Frontal cortex (tissue), 4 donors: ENCODE measurements around the gene AADACL3. TPM values are rescaled to one million over a fixed set of nuclear protein-coding genes. Genes with fewer than 3 reads are reported as not detected.

ENCODE experiments used
- DNase-seq, 2 donors: peaks; one replicate each; pipeline ENCODE4 v3.0.0; 2012; ENCODE audit warnings: low spot score in 2 of 2
- FAIRE-seq: peaks from 2 replicates; lab custom pipeline; 2012; peaks lifted over from hg19 to GRCh38; lab: Jason Lieb, UNC
- small RNA-seq: library from RNA; depleted of rRNA; stranded (forward); fragments of <200 nt; gene quantifications from one replicate; pipeline ENCODE3, GENCODE V24; 2014
- total RNA-seq: library from RNA; depleted of rRNA; stranded (reverse); fragments of >200 nt; gene quantifications from one replicate; pipeline ENCODE4 v1.2.3, GENCODE V29; 2014
- donor health status: control.
- donor health status: control.
- donor health status: control.

AADACL3 gene
- total RNA-seq, 1 donor from 2014 or later: not detected

DNA sequence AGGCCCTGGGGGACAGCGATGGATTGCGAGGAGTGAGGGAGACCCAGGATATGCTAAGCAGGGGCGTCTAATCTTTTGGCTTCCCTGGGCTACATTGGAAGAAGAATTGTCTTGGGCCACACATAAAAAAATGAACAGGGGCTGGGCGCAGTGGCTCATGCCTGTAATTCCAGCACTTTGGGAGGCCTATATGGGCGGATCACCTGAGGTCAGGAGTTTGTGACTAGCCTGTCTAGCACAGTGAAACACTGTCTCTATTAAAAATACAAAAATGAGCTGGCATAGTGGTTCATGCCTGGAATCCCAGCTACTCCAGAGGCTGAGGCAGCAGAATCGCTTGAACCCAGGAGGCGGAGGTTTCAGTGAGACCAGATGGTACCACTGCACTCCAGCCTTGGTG, 46.9 kb downstream of the AADACL3 start:
- DNase-seq: no peak

DNA sequence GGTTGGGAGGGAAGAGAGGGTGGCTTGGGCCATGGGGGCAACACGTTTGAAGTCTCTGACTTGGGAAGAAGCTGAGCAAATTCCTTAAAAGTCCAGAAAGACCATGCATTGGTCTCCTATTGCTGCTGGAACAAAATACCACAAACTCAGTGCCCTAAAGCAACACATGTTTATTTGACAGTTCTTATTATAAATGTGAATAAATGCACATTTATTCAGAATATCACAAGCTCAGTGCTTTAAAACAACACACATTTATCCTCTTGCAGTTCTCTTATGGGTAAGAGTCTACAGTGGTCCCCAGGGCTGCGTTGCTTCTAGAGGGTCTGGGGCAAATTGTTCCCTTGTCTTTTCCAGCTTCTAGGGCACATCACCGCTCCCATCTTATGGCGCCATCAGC, 47.6 kb downstream of the AADACL3 start:
- DNase-seq: no peak
- no peak for FAIRE-seq

More for the DNA sequence above, 46.9 kb downstream of the AADACL3 start:
- FAIRE-seq: no peak

DNA sequence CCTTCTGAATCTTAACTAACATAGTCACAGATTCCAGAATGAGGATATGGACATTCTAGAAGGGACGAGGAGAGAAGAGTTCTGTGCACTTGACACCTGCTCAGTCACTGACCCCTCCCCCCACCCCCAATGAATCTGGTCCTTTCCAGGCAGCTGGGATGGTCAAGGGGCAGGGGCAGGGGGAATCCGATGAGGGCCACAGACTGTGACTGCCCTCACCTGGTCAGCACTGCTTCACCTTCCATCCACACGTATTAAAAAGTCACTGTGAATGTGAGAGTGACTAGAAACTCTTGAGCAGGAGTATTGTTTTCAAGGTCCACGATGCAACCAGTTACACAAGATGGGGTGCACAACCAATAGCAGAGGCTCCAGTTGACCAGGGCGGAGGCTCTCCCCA, 48.1 kb downstream of the AADACL3 start:
- no peak for FAIRE-seq
- DNase-seq: no peak

DNA sequence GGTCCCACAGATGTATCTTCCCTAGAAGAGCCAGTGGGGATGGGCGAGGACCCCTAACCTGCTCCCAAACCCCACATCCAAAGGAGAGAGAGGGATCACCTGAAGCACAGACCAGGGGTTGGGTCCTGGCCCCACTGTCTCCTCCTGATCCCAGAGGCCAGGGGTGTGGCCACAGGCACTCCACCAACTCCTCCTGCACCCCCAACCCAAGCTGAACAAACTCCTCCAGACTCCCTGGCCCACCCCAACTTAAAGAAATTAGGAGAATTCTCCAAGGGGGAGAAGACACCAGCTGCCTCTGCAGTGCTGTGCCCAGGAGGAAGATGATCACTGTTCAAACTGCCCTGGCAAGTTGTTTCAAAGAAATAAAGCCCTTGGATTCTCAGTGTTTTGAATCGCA, 53.1 kb downstream of the AADACL3 start:
- FAIRE-seq (no peak), DNase-seq (no peak)

DNA sequence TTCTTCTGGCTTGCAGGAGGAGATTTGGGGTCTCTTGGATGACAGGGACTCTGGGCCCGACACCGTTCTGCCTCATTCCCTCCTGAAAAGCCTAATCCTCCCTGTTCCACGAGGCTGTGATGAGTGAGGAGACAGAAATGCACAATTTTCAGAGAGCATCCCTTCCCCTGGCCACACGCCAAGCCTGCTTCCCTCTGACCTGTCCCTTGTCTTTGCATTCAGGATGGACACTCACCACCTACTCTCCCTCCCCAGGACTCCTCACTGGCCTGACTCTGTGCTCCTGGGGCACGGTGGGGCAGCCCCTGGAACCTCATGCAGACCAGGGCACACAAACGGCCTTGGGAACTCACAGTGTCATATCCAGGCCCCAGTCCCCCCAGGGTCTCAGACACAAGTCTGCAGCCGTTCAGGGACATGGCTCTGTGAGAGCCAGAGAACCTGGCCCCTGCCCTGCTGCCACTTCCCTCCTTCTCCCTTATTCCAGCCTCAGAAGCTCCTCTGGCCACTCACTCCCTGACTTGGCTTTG, 54.1 kb downstream of the AADACL3 start:
- DNase-seq: no peak

DNA sequence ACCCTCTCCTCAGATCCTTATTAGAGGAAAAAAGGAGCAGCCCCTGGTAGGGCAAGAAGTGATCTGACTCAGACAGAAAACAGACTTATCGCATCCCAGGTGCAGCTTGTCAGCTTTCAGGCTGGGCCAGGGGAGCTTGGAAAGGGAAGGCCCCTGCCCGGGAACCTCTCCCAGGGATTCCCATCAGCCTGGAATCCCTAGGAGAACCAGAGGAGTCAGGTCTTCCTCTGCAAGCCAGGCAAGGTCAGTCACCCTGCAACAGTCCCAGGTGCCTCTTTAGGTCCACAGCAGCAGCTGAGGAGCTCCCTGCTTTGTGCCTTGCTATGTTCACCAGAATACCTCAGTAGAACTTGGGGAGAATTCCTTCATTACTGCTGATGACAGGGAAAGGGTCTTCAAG, 54.7 kb downstream of the AADACL3 start:
- no peak for DNase-seq
- no peak for FAIRE-seq

More for the DNA sequence above, 54.1 kb downstream of the AADACL3 start:
- FAIRE-seq: no peak

DNA sequence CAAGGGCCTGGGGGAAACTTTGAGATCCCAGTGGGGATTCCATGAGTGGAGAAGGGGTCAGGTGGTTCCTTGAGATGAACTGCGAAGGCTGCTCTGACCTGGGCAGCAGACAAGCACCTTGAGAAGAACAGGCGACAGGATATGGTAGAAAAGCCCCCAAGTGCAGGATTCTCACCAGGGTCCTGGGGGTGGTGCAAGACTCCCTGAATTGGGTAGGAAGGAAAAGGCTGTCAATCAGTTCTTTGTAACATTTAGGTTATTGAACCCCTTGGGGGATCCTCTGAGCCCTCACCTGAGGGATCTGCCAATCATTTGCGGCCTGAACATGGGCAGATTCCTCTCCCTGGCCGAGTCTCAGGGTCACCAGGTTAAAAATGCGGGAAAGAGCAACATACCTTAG, 55.3 kb downstream of the AADACL3 start:
- DNase-seq (no peak), FAIRE-seq (no peak)

DNA sequence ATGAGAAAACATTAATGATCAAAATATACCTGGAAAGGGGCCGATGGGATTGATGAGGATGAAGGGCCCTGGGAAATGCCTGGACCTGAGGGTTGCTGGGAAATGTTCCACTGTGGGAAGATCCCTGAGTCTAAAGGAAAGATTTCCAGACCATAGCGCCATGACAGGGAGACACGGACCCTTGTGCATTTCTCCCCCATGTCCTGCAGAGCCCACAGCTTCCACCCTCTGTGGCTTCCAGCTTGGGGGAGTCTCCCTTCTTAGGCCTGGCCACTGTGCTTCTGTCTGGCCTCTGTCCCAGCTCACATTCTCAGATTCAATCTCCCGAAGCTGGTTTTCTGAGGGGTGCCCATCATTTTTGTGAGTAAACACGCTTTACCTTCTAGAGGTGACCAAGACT, 56.6 kb downstream of the AADACL3 start:
- FAIRE-seq: no peak
- no peak for DNase-seq

DNA sequence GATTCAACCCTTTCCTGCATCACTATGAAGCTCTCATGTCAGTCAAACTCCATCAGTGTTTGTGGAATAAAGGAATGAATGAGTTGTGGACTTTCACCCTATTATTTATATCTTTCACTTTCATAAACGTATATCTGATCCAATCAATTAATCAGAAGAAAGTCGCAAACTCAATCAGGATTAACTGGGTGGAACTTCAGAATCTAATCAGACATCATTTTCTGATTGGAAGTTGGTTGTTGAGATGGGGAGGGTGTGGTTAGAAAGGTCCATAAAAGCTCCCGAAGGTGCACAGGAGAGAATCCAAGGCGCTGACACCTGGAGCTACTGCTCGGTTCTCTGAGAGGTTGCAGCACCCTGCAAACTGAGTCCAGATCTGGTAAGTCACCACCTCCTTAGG, 57.5 kb downstream of the AADACL3 start, which contains the start of gene PRAMEF12:
Gene PRAMEF12, plus strand, starts transcription at position 301 of the 400 bp plus-strand sequence. CDS start 1,130 bp downstream, outside the sequence.
- DNase-seq: no peak
- FAIRE-seq: no peak

DNA sequence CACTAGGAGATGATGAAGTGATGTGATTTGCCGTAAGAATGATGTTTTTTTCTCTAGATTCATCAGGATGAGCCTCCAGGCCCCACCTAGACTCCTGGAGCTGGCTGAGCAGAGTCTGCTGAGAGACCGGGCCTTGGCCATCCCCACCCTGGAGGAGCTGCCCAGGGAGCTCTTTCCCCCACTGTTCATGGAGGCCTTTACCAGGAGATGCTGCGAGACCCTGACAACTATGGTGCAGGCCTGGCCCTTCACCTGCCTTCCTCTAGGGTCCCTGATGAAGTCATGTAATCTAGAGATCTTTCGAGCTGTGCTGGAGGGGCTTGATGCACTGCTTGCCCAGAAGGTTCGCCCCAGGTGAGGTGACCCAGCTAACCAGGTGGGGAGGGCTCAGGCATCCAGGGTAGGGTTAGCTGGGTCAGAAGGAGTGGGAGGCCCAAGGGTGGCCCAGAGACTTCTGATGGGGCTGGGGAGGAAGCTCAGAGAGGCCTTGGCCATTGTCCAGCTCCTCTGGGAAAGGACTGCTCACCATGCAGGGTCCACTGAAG, 59.0 kb downstream of the AADACL3 start:
- DNase-seq (no peak), FAIRE-seq (no peak)

DNA sequence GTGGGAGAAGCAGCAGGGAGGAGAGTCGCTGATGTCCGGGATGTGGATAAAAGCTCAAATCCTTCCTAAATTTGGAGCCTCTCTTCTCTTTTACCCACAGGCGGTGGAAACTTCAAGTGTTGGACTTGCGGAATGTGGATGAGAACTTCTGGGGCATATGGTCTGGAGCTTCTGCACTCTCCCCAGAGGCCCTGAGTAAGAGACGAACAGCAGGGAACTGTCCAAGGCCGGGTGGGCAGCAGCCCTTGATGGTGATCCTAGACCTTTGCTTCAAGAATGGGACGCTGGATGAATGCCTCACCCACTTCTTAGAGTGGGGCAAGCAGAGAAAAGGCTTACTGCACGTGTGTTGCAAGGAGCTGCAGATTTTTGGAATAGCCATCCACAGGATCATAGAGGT, 59.5 kb downstream of the AADACL3 start:
- DNase-seq: no peak
- FAIRE-seq: no peak

DNA sequence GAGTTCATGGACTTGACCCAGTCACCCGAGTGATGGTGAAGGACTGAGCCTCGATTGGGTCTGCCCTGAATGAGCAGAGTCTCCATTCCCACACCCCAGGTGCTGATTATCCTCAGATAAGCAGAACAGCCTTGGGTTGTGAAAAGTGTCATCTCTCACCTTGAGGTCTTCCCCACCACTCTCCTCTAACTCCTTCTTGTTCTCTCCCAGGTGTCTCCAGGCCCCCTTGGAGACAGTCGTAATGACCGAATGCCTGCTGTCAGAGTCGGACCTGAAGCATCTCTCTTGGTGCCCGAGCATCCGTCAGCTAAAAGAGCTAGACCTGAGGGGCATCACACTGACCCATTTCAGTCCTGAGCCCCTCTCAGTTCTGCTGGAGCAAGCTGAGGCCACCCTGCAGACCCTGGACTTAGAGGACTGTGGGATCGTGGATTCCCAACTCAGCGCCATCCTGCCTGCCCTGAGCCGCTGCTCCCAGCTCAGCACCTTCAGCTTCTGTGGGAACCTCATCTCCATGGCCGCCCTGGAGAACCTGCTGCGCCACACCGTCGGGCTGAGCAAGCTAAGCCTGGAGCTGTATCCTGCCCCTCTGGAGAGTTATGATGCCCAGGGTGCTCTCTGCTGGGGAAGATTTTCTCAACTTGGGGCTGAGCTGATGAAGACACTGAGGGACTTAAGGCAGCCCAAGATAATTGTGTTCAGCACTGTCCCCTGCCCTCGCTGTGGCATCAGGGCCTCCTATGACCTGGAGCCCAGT, 61.1 kb downstream of the AADACL3 start:
- FAIRE-seq: no peak

More for the DNA sequence above, 61.1 kb downstream of the AADACL3 start:
- DNase-seq: no peak

Small RNA genes within 50 kb of the gene (small RNA-seq; reads per million reads assigned to genes)
- not detected for gene AC244670.1

Other genes with a start within 250 kb of the AADACL3 start
- 13.0 TPM for gene DHRS3, start 97.9 kb upstream of the AADACL3 start, total RNA-seq
- not detected for gene AADACL4, start 72.0 kb upstream of the AADACL3 start, total RNA-seq
- gene CFAP107, start 30.1 kb downstream of the AADACL3 start, total RNA-seq: under 0.01 TPM
- gene PRAMEF12, start 57.6 kb downstream of the AADACL3 start, total RNA-seq: not detected
- gene PRAMEF1, start 75.3 kb downstream of the AADACL3 start, total RNA-seq: not detected
- gene PRAMEF11, start 115.3 kb downstream of the AADACL3 start, total RNA-seq: not detected
- gene HNRNPCL1, start 132.6 kb downstream of the AADACL3 start, total RNA-seq: not detected
- gene PRAMEF2, start 141.0 kb downstream of the AADACL3 start, total RNA-seq: not detected
- gene PRAMEF4, start 170.1 kb downstream of the AADACL3 start, total RNA-seq: not detected
- gene PRAMEF10, start 182.2 kb downstream of the AADACL3 start, total RNA-seq: not detected
- gene PRAMEF7, start 200.5 kb downstream of the AADACL3 start, total RNA-seq: not detected
- not detected for gene PRAMEF6, start 231.5 kb downstream of the AADACL3 start, total RNA-seq